GOT3 (cell line): ENCODE data around the gene SMOC2.
"Not testable (repeated sequence)": the region's sequence is repeated elsewhere in the genome, so short reads cannot be mapped to it uniquely, and the experiment has no call there.

ENCODE experiments used
- DNase-seq: peaks from one replicate; lab custom pipeline; 2025; ENCODE audit warnings: mixed read lengths; lab: John Stamatoyannopoulos, UW

The SMOC2 gene

DNA sequence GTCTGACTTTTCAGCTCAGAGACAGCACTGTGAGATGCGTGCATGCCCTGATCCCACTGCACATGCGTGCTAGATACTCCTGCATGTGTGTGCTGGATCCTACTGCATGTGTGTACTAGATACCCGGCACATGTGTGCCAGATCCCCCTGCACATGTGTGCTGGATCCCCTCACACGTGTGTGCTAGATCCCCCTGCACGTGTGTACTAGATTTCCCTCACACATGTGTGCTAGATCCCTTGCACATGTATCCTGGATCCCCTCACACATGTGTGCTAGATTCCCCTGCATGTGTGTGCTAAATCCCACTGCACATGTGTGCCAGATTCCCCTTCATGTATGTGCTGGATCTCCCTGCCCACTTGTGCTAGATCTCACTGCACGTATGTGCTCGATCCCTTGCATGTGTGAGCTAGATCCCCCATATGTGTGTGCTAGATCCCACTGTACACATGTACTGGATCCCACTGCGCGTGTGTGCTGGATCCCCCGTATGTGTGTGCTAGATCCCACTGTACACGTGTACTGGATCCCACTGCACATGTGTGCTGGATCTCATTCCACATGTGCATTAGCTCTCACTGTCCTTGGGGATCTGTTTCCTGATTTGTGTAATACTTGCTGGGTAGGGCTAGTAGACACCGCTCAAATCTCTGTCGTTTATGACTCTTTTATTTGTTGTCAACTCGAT, 214.6 kb downstream of the SMOC2 start:
- DNase-seq = no peak

DNA sequence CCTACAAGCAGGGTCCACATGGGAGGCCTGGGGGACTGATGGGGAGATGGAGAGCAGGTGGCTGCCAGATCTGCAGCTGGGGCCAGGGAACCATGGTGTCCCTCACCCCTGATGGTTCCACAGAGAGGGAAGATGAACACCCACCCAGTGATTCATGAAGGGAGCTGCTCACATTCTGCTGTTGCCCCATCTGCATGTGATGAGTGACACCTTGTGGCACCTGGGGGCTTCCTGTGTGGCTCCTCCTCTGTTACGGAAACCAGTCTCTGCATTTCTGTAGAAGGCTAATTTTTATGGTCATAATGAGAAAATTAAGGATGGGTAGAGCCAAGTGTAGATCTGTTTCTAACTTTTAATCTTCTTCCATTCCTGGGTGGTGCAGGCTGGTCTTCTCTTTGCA, 217.1 kb downstream of the SMOC2 start:
- no peak for DNase-seq

DNA sequence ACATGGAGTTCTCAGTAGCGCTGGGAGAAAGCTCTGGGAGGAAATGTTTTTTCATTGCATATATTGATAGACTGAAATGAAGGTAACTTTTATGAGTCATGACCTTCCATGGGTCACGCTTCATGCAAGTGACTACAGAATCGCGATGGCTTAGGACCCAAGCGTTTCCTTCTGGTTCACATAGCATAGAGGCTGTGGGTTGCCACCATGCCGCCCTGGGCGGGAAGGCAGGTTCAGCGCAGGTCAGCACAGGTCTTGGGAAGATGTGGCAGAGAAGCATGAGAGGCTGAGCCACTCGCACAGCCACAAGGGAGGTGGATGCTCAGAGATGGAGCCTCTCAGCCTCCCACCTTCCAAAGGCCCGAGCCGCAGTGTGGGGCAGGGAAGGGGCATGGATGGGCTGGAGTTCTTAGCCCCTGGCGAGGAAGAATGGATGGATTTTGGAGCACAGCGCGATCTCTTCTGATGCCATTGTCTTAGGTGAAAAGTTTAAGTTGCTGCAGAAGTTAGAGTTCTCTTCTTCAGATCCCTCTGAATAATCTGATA, 219.5 kb downstream of the SMOC2 start:
- DNase-seq = no peak

DNA sequence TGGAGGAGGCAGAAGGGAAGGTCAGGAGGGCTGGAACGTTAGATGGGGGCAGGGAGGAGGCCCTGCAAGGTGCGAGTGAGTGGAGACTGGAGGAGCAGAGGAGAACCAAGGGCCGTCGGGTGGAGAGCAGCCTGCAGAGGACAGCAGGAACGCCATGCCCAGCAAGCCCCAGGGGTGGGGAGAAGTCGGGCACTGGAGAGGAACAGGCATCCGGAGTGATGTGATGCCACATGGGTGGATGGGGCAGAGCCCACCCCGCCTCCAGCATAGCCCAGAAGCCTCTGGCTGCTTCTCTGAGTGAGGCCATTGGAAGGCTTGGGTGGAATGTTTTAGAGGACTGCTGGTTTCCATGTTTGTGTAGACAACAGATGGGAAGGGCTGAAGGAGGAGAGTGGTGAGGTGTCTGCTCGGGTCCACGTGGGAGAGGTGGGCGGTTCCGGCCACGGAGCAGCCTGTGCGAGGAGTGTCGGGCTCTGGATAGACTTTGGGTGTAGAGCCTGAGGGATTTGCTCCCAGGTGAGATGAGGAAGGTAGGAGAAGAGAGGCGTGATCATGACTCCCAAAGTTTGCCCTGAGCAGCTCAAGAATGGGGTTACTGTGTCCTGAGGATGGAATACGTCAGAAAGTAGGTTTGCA, 221.4 kb downstream of the SMOC2 start:
- no peak for DNase-seq

DNA sequence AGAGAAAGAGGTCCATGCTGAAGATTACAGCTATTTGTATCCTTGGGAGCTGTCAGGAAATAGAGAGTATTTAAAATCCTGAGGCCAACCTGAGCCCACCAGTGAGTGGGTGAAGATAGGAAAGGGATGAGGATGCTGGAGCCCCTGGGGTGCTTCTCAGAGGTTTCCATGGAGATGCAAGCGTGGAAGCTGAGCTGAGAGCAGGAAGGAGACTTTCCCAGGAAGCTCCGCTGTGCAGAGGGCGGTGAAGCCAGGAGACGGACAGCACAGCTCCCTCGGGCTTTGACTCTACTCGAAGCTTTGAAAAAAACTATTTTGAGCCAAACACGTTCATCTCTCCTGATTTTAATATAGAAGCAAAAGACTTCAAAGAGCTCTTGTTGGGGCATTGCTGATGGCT, 222.1 kb downstream of the SMOC2 start:
- DNase-seq = no peak

DNA sequence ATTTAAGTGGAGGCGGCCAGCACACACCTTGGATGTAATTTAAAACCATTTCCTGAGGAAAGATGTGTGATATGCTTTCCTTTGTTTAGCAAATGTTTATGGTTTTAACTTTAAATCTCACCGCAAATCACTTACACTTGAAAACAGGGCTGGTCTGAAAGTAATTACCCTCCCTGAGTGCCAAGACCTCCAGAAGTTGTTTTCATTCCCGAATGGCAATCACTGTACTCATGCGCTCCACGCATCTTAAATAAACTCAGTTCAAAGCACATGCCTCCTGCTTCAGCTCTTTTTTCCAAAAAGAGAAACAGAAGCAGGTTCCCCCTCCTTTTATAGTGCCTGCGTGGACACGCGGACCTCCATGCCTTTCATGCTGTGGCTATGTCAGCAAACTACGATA, 224.0 kb downstream of the SMOC2 start:
- no peak for DNase-seq

DNA sequence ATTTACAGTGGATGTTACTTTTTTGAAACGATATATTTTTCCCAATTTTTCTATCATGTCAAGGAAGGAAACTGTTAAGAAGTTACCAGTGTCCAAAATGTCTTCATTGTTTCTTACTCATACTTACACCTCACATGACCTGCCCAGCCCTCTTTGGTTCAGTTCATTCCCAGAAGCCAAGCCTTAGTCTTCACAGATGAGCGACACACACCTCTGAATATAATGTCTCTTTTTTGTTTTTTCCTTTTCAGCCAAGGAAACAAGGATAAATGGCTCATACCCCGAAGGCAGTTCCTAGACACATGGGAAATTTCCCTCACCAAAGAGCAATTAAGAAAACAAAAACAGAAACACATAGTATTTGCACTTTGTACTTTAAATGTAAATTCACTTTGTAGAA, 225.2 kb downstream of the SMOC2 start:
- DNase-seq = no peak

DNA sequence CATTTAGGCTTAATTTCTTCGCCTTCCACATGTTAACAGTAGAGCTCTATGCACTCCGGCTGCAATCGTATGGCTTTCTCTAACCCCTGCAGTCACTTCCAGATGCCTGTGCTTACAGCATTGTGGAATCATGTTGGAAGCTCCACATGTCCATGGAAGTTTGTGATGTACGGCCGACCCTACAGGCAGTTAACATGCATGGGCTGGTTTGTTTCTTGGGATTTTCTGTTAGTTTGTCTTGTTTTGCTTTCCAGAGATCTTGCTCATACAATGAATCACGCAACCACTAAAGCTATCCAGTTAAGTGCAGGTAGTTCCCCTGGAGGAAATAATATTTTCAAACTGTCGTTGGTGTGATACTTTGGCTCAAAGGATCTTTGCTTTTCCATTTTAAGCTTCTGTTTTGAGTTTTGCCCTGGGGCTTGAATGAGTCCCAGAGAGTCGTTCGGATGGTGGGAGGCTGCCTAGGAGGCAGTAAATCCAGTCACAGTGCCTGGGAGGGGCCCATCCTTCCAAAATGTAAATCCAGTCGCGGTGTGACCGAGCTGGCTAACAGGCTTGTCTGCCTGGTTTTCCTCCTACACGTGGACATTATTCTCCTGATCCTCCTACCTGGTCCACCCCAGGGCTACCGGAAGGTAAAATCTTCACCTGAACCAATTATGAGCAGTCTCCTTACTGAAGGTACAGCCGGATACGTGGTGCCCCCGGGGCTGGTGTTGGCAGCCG, 225.9 kb downstream of the SMOC2 start:
- no peak for DNase-seq

DNA sequence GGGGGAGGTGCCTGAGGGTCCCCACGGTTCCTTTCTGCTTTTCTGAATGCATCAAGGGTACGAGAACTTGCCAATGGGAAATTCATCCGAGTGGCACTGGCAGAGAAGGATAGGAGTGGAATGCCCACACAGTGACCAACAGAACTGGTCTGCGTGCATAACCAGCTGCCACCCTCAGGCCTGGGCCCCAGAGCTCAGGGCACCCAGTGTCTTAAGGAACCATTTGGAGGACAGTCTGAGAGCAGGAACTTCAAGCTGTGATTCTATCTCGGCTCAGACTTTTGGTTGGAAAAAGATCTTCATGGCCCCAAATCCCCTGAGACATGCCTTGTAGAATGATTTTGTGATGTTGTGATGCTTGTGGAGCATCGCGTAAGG, 226.4 kb downstream of the SMOC2 start:
- DNase-seq = no peak

DNA sequence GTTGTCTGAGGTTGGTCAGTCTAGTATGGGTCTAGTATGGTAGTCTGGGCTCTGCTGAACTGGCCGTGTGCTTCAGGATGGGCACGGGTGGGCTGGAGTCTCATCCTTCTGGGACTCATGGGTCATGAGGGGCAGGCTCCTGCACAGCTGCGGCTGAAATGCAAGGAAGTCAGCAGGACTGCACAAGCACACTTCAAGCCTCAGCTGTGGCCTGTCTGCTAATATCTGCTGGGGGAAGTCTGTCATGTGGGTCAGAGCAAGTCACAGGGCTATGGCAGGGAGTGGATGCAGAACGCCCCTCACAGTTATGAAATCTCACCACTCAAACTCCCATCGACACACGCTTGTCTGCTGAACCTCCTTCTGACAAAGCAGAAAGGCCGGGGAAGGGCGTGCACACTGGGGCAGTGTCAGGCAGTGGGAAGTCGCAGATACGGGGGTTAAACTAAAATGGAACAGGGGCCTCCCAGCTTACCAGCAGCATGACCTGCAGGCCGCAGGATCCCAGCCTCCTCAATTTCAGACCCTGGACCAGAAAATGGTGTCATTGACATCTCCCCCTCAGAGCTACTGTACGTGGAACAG, 229.5 kb downstream of the SMOC2 start:
- no peak for DNase-seq

DNA sequence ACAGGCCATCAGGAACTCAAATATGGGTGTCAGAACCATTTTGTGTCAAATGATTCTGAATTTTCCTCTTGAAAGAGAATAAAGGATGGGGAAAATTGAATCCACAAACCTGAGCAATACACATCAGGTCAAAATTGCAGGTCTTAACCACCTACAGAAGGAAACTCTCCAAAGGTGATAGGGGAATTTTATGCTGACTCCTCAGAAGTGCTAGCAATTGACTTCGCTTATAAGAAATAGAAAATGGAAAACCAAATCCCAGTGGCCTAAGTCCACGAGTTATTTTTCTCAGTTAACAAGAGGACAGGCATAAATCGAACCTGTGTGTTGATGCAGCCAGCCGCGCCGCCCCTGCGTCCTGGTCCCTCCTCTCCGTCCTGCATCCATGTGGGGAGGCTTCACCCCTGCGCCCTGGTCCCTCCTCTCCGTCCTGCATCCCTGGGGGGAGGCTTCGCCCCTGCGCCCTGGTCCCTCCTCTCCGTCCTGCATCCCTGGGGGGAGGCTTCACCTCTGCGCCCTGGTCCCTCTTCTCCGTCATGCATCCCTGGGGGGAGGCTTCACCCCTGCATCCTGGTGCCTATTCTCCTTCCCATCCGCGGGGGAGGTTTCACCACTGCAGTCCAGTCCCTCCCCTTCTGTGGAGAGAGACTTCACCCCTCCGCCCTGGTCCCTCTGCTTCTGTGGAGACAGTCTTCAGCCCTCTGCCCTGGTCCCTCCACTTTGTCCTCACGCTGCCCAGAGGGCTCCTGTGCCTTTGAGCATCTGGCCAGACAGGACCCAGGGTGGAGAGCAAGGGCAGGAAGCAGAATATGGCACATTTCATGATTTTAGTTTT, 230.3 kb downstream of the SMOC2 start:
- DNase-seq = no peak

DNA sequence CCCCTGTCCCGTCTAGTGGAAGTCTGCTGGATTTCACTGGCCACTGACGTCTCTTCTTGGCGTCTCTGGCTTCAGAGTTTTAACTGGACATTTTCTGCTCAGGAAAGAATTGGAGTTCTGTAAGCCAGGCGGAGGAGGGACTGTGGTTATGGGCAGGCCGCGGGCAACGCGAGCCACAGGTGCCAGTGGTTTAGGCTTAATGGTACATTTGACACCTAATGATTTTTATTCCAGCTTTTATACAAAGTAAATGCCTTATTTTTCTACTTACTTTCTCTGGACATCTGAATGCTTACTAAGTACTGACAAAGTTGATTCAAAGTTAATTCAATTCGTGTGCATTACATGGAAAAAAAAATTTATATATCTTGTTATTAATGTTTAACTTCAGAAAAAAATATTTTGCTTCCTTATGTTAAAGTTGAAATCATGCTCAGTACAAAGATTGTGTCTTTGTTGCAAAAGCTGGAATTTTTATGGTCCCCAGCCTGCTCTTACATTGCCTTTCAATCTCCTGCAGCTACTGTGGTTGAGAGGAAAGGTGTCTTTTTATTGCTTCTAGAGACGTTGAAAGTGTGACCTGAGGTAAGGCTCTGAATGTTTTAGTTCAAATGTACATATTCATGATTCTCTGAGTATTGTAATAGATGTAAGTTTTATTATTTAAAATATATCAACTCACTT, 231.0 kb downstream of the SMOC2 start:
- DNase-seq = no peak

DNA sequence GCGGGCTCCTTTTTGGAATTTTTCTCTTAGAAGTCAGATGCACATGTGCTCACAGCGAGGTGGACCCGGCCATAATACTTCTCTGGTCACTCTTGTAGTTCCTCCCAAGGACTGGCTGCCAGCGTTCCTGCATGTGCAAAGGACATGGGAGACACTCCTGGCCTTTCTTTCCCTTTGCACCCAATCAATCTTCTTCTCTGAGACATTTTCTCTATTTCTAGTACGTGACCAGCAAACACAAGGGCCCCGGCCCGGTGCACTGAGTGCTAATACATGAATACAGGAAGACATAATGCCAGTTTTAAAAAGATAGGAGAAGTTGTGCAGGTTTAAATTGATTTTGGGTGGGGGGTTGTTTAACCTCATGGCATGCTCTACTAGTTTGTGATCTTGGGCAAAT, 233.6 kb downstream of the SMOC2 start:
- DNase-seq = no peak

DNA sequence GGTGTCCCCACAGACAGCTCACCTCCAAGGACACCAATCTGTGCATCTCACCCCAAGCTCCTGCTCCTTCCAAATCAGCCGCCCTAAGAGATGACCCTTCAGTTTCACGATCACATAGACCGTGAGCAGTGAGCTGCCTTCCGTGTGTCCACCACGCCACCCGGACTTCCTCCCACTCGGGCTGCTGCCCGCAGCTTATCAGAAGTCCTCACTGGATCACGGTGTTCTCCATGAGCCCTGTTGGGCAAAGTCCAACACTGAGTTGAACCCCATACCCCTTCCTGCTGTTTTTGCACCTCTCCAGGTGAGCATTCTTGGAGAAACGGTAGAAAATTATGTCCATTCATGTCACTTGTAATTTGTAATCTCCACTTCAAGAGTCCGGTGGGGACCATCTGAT, 234.4 kb downstream of the SMOC2 start:
- DNase-seq = no peak

DNA sequence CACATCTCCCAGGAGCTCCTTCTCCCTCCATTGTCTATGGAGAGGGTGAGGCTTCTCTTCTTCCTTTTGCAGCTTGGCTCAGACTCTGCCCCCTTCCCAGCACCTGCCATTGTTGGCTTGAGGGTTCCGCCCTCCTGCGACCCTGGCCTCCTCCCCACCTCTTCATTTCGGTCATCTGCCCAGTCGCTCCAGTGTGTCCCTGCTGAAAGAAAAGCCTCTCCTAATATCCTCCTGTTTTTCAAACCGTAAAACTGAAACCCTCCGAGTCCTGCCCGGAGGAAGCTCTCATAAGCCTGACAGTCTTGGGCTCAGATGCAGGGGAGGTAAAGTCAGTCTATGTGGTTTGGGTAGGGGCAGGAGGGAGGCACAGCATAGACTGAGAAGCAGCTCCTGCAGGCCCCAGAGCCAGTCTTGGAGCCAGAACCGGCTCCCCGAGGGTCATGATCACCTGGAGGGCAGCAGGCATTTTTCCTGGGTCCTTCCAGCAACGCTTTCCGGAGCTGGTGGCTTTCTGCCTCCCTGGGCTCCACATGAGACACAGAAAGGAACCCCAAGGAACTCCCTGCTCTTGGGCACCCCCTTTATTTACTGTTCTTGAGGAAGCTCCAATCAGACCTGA, 235.1 kb downstream of the SMOC2 start:
- no peak for DNase-seq

DNA sequence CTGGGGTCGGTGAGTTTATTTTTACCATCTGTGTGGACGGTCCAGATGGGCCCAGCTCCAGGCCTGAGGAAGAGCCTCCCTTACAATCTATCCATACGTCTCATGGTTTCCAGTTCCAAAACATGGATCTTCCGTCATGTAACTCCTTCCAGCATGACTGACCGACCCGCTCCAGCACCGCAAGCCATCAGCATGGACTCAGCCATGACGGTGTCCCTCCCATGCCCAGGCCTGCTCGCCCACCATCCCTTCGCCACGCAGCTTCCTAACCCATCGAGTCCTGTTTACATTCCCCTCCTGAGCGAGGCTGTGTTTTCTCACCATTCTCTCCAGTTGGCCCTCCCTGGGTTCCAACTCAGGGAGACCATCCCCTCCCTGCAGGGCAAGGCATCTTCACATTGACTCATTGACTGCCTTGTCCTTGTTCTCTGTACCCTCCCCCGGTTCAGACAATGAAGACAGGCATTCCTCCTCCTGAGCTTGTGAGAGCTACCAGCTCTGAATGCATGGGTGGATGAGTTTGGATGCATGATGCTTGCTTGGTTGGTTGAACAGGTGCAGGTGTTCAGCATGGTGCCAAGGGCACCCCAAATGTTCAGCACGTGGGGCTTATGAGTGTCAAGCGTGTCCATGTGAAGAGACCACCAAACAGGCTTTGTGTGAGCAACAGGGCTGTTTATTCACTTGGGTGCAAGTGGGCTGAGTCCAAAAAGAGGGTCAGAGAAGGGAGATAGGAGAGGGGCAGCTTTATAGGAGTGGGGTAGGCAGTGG, 235.8 kb downstream of the SMOC2 start:
- no peak for DNase-seq

DNA sequence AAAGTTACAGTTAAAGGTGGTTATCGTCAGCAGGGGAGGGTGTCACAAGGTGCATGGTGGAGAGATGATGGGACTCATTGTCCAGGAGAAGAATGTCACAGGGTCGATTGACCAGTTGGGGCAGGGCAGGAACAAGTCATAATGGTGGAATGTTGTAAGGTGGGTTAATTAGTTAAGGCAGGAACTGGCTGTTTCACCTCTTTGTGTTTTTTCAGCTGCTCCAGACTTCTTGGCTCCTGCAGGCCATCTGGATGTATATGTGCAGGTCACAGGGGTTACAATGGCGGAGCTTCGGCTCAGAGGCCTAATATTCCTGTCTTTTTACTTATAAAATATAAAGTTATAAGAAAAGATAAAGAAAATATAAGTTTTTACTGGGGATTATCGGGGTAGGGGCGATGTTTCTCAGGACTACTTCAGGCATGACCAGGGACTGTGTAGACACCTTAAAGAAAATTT, 236.4 kb downstream of the SMOC2 start:
- DNase-seq = not testable (repeated sequence)

DNA sequence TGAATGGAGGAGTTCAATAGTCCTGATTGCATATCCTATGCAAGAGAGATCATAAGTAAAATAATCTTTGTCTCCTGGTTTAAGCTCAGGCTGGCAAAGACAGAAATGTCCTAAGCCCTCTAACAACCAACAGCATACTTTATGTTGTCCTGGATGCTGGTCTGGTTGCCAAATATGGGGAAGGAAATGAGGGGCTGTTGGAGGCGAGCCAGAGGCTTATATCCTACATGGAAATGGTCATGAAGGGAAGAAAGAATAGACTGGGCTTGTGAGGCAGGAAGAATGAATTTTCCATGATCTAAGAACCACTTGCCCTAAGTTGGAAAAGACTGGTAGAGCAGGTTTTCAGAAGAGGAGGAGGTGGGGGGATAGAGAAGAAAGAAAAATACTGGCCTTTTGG, 237.1 kb downstream of the SMOC2 start:
- DNase-seq = no peak

DNA sequence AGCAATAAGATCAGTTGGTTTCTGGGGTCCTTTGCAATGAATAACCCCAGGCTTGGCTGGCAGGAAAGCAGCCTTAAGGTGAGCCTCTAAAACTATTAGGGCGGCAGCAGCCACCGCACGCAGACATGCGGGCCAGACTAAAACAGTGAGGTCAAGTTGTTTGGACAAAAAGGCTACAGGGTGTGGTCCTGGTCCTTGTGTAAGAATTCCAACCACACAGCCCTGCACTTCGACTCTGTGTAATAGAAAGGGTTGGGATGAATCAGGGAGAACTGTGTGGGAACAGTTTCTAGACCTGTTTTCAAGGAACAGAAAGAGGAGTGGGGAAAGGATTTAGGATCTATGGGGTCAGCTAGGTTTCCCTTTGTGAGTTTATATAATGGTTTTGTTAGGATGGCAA, 237.6 kb downstream of the SMOC2 start:
- no peak for DNase-seq

DNA sequence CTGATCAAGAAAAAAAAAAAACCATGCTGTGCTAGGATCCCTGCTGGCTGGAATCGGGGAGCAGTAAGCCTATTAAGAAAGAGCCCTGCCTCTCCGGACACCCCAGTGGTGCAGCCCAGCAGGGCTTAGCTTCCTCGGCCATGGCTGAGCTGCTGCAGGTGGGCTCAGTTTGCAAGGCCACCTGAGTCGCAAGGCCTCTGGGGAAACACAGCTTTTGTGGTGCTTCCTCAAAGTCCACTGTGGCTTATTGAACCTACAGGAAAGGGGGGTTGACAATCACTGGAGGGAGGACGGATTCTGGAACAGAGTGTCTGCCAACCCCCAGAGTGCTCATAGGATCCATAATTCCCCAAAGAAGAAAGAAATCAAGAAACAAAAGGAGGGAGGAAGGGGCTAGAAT, 240.8 kb downstream of the SMOC2 start:
- DNase-seq = no peak
